Inflammatory macrophage treated with lipopolysaccharide for 4 hours (primary cell): ENCODE measurements around the gene KLHL18.
"Not testable (repeated sequence)": the region's sequence is repeated elsewhere in the genome, so short reads cannot be mapped to it uniquely, and the experiment has no call there.

Experiments
- DNase-seq: peaks from one replicate; pipeline ENCODE4 v3.0.0-alpha.2; 2020

The KLHL18 gene

GRCh38 chr3:47276558-47276957 is 6.2 kb upstream of the KLHL18 start:
- DNase-seq: no peak

DNA sequence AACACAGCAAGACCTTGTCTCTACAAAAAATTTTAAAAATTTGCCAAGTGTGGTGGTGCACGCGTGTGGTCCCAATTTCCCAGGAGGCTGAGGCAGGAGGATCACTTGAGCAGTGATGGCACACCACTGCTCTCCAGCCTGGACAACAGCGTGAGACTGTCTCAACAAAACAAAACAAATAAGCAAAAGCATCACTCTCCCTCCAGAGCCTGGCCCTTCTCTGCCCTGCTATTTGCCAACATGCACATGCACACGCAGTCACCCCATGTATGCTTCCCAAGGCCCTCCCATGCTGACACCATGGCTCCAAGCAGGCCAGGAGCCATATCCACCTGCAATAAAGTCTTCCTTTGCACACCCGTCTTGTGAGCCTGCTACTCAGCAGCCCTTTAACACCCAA is 2.2 kb upstream of the KLHL18 start:
- no peak for DNase-seq

- DNase-seq: no peak
Measured at GRCh38 chr3:47283193-47283537, 421 bp downstream of the KLHL18 start.

GRCh38 chr3:47283591-47284364 is 1.0 kb downstream of the KLHL18 start:
- no peak for DNase-seq

- peak; percentile 85 for DNase-seq
Measured at GRCh38 chr3:47288966-47289910, 6.5 kb downstream of the KLHL18 start.

DNA sequence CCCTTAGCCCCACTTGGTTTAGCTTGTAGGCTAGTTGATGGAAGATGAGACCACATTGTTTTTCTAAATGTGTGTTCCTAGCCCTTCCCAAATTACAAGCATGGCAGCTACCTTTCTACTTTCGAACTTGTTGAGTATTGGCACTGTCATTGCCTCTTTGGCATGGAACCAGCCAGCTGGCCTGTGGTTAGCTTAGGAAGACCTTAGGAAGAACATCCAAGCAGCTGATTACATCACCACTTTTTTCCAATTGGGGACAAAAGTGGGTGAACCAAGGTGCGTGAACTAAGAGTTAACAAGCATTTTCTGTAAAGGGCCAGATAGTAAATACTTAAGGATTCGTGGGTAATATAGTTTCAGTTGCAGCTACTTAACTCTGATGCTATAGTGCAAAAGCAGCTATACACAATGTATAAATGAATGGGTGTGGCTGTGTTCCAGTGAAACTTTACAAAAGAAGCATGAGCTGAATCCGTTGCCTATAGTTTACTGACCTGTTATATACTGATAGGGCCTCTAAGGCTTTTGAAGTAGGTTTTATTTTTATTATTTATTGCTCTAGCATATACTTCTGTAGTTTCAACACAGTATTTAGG is 8.5 kb downstream of the KLHL18 start:
- DNase-seq: no peak

DNA sequence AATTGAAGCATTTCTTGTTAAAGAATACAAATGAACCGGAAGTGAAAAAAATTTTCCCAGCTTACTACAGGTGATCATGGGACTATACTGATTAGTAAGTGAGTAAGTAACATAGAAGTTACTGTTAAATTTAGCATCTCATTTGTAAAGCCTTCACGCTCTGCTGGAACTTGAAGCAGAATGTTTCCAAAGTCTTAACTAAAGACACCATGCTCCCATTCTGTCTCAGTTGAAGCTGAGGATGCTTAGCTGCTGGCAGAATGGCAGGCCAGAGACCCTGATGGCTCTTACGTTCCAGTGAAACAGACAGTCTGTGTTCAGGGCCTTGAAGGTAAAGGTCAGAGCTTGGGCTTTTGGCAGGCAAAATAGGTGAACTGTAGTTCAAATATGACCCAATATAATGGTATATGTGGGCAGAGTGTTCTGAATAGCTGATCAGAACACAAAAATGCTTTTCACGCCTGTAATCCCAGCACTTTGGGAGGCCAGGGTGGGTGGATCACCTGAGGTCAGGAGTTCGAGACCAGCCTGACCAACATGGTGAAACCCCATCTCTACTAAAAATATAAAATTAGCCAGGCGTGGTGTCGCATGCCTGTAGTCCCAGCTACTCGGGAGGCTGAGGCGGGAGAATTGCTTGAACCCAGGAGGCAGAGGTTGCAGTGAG is 9.1 kb downstream of the KLHL18 start:
- DNase-seq: not testable (repeated sequence)

DNA sequence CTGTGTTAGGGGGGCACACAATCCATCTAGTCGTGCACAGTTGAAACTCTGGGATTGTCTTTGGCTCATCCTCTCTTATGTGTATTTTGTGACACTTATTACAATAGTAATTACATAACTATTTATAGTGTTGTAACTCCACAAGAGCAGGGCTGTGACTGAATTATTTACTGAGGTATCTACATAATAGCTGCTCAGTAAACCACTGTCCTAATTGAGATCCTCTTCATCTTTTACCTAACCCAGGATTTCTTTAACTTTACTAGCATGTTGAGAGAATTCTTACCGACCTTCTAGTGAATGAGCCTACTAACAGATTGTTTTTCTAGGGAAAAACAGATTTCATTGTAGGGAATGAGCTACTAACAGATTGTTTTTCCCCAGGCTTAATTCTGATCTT is 11.1 kb downstream of the KLHL18 start:
- DNase-seq: no peak

GRCh38 chr3:47294392-47294791 is 11.6 kb downstream of the KLHL18 start:
- DNase-seq: no peak

GRCh38 chr3:47295322-47295721 is 12.6 kb downstream of the KLHL18 start:
- DNase-seq: no peak

GRCh38 chr3:47295976-47296375 is 13.2 kb downstream of the KLHL18 start:
- DNase-seq: no peak

DNA sequence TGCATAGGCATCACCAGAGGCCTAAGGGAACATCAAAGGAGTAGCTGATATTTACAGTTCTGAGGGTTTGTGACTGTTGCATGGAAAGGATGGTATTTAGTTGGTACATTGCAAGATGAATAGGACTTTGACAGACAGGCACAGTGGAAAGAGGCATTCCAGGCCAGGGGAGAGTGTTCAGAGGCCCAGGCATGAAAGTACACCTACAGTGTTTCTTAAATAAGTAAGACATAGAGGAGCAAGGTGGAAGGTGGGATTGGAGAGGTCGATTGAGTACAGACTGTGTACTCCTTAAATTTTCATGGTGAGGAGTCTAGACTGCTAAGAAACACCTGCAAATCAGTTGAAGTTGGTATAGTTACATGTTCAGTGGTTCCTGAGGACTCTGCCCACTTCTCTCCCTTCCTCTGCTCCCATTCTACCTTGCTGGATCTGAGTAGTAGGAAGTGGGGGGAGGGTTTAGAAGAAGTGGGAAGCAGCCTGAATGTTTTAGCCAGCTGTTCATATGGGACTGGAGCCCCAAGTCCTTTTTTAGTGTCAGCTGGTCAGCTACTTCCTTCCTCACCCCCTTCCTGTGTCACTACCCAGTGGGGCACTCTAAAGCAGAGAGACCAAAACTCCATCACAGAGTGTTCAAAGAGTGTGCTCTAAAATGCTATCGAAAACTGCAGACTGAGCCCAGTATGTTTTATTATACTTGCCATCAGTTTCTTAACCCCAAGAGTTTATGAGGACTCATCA is 14.0 kb downstream of the KLHL18 start:
- no peak for DNase-seq

DNA sequence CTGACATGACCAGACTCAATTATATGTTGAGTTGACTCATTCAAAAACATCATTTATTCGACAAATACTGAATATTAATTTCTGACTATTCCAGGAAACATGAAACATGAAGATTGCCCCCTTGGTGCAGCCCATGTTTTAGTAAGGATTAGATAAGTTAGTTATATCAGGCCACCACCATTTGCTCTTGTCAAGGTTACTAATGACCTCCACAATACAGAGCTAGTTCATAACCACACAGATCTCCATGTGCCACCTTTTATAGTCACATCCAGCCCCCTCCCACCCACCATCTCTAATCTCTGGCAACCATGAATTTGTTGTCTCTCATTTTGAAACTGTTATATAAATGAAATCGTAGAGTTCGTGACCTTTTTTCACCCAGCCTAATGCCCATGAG is 15.7 kb downstream of the KLHL18 start:
- DNase-seq: no peak

- peak; percentile 51 for DNase-seq
Measured at GRCh38 chr3:47299381-47300318, 16.9 kb downstream of the KLHL18 start.

GRCh38 chr3:47301456-47301855 is 18.7 kb downstream of the KLHL18 start:
- DNase-seq: no peak

- peak; percentile 57 for DNase-seq
Measured at GRCh38 chr3:47306022-47306421, 23.3 kb downstream of the KLHL18 start.

GRCh38 chr3:47309231-47309630 is 26.5 kb downstream of the KLHL18 start:
- DNase-seq: not testable (repeated sequence)

DNA sequence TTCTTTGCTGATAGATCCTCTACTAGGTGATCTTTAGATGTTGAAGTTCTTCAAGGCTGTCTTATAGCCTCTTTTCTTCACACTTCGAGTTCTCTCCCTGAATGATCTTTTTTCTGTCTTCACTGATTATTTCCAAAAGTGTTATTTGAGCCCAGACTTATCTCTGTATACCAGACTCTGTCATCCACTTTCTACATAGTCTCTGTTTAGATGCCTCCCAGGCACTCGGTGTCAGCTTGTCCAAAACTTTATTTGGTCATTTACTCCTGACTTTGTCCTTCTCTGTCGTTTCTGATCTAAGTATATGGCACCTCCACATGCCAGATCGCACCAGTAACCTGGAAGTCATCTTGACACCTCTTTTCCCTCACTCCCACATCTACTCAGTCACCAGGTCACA is 27.6 kb downstream of the KLHL18 start:
- DNase-seq: no peak

DNA sequence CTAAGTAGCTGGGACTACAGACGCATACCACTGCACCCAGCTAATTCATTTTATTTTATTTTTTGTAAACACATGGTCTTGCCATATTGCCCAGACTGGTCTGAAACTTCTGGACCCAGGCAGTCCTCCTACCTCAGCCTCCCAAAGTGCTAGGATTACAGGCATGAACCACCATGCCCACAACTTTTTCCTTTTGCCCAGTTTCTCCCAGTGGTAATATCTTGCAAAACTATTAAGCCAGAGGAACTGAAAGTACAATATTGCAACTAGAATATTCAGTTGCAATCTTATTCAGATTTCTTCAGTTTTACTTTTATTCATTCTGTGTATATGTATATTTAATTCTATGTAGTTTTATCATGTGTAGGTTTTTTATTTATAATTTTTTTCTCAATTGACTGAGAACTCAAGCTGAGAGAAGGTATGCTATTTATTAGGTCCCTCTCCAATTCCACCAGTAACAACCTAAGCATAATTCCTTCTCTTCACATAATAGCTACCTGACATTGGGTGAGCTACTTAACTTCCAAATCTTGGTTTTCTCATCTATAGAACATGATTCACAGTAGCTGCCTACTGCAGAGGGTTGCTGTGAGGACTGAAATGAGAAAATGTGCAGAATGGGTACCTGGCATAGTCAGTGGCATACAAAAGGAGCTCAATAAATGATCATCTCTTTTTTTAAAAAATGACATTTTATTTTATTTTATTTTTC is 30.8 kb downstream of the KLHL18 start:
- DNase-seq: peak; percentile 75

DNA sequence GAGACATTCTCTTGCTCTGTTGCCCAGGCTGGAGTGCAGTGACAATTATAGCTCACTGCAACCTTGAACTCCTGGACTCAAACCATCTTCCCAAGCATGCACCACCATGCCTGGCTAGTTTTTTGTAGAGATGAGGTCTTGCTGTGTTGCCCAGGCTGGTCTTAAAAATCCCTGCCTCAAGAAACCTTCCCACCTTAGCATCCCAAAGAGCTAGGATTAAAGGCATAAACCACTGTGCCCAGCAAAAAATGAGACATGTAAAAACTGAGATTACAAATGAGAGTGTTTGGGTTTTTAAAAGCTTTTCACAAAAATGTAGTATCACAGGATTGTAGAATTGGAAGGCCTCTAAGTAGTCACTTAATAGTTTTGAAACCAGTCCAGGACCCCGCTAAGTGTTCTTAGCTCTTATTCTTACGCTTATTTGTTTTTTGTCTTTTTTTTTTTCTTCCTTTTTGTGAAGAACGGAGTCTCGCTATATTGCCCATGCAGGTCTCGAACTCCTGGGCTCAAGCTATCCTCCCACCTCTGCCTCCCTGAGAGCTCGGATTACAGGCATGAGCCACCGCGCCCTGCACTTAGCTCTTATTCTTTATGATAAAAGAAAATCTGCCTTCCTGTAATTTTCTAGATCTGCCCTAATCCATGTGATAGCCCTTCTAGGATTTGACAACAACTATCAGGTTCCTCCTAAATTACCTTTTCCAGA is 31.5 kb downstream of the KLHL18 start:
- DNase-seq: no peak
